Smooth muscle cell (in vitro differentiated cells): Measurements from ENCODE around the gene NCOA1. TPM values are rescaled to one million over a fixed set of nuclear protein-coding genes. Genes with fewer than 3 reads are reported as not detected.
A peak's percentile ranks its signal among the peaks of the same experiment; 100 is the strongest.

Experiments
- DNase-seq: peaks from one replicate; lab custom pipeline; 2025; ENCODE audit not compliant: unreplicated experiment; lab: John Stamatoyannopoulos, UW
- H2AFZ ChIP-seq: fragments of 200-600 bp; sonication (generic); 2 replicates; pipeline ENCODE4 v1.6.0; 2016; ENCODE audit warnings: antibody characterized with exemption, low read depth, mild to moderate bottlenecking
- H3F3A ChIP-seq: fragments of 200-600 bp; sonication (generic); 2 replicates; pipeline ENCODE4 v1.6.0; 2017; ENCODE audit warnings: antibody characterized with exemption, low read depth
- H3K27ac ChIP-seq: fragments of 200-600 bp; sonication (generic); 2 replicates; pipeline ENCODE4 v1.5.1; 2016; ENCODE audit warnings: low read depth, mild to moderate bottlenecking
- H3K27me3 ChIP-seq: fragments of 200-600 bp; sonication (generic); 2 replicates; pipeline ENCODE4 v1.6.1; 2016; ENCODE audit warnings: low read depth, mild to moderate bottlenecking
- H3K36me3 ChIP-seq: fragments of 200-600 bp; sonication (generic); 2 replicates; pipeline ENCODE4 v1.5.1; 2016; ENCODE audit warnings: low read depth
- H3K4me1 ChIP-seq: fragments of 200-600 bp; sonication (generic); 2 replicates; pipeline ENCODE4 v1.5.1; 2016; ENCODE audit warnings: low read depth
- H3K4me2 ChIP-seq: fragments of 200-600 bp; sonication (generic); 2 replicates; pipeline ENCODE4 v1.6.0; 2016; ENCODE audit warnings: mild to moderate bottlenecking
- H3K4me3 ChIP-seq: fragments of 200-600 bp; sonication (generic); 2 replicates; pipeline ENCODE4 v1.5.1; 2016; ENCODE audit warnings: mild to moderate bottlenecking
- H3K79me2 ChIP-seq: fragments of 200-600 bp; sonication (generic); 2 replicates; pipeline ENCODE4 v1.6.0; 2016; ENCODE audit warnings: low read depth, mild to moderate bottlenecking
- H3K9ac ChIP-seq: fragments of 200-600 bp; sonication (generic); 2 replicates; pipeline ENCODE4 v1.6.0; 2016; ENCODE audit warnings: low read depth
- H3K9me3 ChIP-seq: fragments of 200-600 bp; sonication (generic); replicated peaks from 2 replicates; pipeline ENCODE4 v1.5.1; 2016; ENCODE audit warnings: low read depth
- H4K20me1 ChIP-seq: fragments of 200-600 bp; sonication (generic); 2 replicates; pipeline ENCODE4 v1.6.0; 2016; ENCODE audit warnings: low read depth
- WGBS: methylation state at CpG from one replicate; pipeline ENCODE4 v1.1.7; 2016; ENCODE audit warnings: low lambda C conversion rate; 5-methylcytosine and 5-hydroxymethylcytosine counted together
- polyA plus RNA-seq: library from polyadenylated mRNA; unstranded; fragments of >200 nt; fragmentation: Nextera tagmentation; extraction: Ambion mirVana; gene quantifications from 2 replicates; pipeline ENCODE4 v1.2.1, GENCODE V29; 2016
- total RNA-seq: library from RNA; depleted of rRNA; stranded (reverse); fragments of >200 nt; gene quantifications from 2 replicates; pipeline ENCODE4 v1.2.3, GENCODE V29; 2014
- TF ChIP-seq, protein P1 (sequence below): fragments of 200-600 bp; sonication (generic); IDR thresholded peaks from 2 replicates; pipeline ENCODE4 v1.5.1; 2017; ENCODE audit warnings: borderline replicate concordance, mild to moderate bottlenecking, antibody characterized with exemption; ENCODE audit not compliant: insufficient read depth, poor library complexity, severe bottlenecking

The NCOA1 gene
- total and polyA plus RNA-seq, 2 experiments from 2014 or later = 8.5 to 21.0 TPM

DNA sequence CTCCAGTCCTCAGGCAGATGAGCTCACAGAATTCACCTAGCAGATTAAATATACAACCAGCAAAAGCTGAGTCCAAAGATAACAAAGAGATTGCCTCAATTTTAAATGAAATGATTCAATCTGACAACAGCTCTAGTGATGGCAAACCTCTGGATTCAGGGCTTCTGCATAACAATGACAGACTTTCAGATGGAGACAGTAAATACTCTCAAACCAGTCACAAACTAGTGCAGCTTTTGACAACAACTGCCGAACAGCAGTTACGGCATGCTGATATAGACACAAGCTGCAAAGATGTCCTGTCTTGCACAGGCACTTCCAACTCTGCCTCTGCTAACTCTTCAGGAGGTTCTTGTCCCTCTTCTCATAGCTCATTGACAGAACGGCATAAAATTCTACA lies 216.1 kb downstream of the NCOA1 start:
- H3F3A ChIP-seq = peaks cover 8% of the 10 kb centered on the region
- DNase-seq = no peak
- no peak overlapping the region for H3K4me3 ChIP-seq
- peaks cover 9% of the 10 kb centered on the region for H3K36me3 ChIP-seq
- H3K4me1 ChIP-seq = peaks cover 15% of the 10 kb centered on the region
- TF ChIP-seq, protein P1, sequence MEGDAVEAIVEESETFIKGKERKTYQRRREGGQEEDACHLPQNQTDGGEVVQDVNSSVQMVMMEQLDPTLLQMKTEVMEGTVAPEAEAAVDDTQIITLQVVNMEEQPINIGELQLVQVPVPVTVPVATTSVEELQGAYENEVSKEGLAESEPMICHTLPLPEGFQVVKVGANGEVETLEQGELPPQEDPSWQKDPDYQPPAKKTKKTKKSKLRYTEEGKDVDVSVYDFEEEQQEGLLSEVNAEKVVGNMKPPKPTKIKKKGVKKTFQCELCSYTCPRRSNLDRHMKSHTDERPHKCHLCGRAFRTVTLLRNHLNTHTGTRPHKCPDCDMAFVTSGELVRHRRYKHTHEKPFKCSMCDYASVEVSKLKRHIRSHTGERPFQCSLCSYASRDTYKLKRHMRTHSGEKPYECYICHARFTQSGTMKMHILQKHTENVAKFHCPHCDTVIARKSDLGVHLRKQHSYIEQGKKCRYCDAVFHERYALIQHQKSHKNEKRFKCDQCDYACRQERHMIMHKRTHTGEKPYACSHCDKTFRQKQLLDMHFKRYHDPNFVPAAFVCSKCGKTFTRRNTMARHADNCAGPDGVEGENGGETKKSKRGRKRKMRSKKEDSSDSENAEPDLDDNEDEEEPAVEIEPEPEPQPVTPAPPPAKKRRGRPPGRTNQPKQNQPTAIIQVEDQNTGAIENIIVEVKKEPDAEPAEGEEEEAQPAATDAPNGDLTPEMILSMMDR = no peak
- H3K9me3 ChIP-seq = no peaks in the 10 kb centered on the region
- no peaks in the 10 kb centered on the region for H3K27me3 ChIP-seq
- no peak overlapping the region for H3K4me2 ChIP-seq
- no peaks in the 10 kb centered on the region for H3K79me2 ChIP-seq
- H2AFZ ChIP-seq = no peak overlapping the region
- 92% methylated on average over 3 of the region's 3 CpGs for WGBS
- no peak overlapping the region for H3K9ac ChIP-seq
- peak overlapping the region; percentile 94 for H3K27ac ChIP-seq
- H4K20me1 ChIP-seq = no peaks in the 10 kb centered on the region

DNA sequence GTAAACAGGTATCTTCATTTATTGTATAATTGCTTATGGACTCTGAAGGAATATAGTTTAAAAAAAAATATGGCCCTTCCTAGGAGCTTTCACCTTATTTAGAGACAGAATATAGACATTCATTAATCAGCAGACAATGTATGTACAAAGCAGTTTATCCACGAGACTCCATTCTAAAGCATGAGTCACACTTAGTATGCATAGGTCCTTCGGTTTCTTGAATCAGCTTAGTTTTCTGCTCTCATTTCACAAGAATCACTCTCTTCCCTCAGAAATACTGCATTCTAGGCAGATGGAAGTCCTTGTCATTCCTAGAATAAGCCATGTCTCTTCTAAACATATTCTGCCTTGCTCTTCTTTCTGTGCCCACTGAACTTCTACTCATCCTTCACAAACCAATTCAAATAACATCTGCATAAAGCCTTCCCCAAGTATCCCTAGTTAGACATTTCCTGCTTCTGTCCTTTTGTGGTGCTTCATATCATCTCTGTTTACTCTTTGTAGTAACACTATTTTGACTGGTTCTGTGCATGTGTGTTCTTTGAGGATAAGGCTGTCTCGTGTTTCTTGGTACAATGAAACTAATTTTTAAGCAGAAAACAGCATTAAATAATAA lies 217.6 kb downstream of the NCOA1 start:
- Histone ChIP-seq H4K20me1 (no peaks in the 10 kb centered on the region), H3K4me3 (peak overlapping the region; percentile 19), H3K27me3 (no peaks in the 10 kb centered on the region), H3K79me2 (no peaks in the 10 kb centered on the region), H3K4me1 (peaks cover 9% of the 10 kb centered on the region), H3K36me3 (peaks cover 9% of the 10 kb centered on the region), H3K4me2 (peak overlapping the region; percentile 75), H3K27ac (peak overlapping the region; percentile 94), H3K9me3 (no peaks in the 10 kb centered on the region), H2AFZ (no peak overlapping the region), H3F3A (peaks cover 8% of the 10 kb centered on the region), H3K9ac (peak overlapping the region; percentile 75)
- TF ChIP-seq, protein P1 = no peak
- WGBS = 15% methylated on average over 3 of the region's 3 CpGs
- DNase-seq = no peak

DNA sequence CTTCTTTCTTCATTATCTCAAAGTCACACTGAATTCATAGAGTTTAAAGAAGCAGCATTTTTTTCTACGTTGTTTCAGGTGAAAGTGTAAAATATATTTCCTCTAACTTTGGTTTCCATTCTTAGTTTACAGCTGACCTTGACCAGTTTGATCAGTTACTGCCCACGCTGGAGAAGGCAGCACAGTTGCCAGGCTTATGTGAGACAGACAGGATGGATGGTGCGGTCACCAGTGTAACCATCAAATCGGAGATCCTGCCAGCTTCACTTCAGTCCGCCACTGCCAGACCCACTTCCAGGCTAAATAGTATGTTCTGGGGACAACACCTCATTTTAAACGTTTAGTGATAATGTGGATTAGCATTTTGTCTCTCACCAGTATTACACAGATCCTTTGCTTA lies 219.8 kb downstream of the NCOA1 start:
- TF ChIP-seq, protein P1 = no peak
- WGBS = 96% methylated on average over 6 of the region's 6 CpGs
- H2AFZ ChIP-seq = no peak overlapping the region

DNA sequence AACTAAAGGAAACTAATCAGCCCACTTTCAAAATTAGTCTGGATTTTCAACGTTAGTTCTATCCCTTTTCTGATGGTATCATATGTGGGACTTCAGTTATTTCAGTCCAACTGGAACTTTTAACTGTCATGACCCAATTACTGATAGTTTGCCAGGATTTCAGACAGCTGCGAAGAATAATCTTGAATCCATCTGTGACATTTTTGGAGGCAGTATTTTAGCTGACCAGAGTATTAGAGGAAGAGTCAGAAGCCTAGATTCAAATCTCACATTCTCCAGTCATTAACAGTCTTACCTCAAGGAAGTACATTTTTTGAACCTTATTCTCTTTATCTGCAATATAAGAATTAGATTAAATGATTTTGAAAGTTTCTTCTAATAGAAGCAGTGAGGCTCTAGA lies 220.8 kb downstream of the NCOA1 start:
- Histone ChIP-seq H3K4me1 (peaks cover 9% of the 10 kb centered on the region), H3K9ac (no peak overlapping the region), H3K9me3 (no peaks in the 10 kb centered on the region), H3K36me3 (peaks cover 9% of the 10 kb centered on the region), H3K79me2 (no peaks in the 10 kb centered on the region), H3K27ac (no peak overlapping the region), H2AFZ (no peak overlapping the region), H4K20me1 (no peaks in the 10 kb centered on the region), H3K4me2 (no peak overlapping the region), H3F3A (peaks cover 8% of the 10 kb centered on the region), H3K4me3 (no peak overlapping the region), H3K27me3 (no peaks in the 10 kb centered on the region)
- 76% methylated on average over 2 of the region's 2 CpGs for WGBS
- TF ChIP-seq, protein P1 = no peak
- DNase-seq = no peak

More for the DNA sequence above, 219.8 kb downstream of the NCOA1 start:
- H3K4me3 ChIP-seq = no peak overlapping the region
- H3K9ac ChIP-seq = no peak overlapping the region
- no peak overlapping the region for H3K4me2 ChIP-seq
- peaks cover 9% of the 10 kb centered on the region for H3K36me3 ChIP-seq
- no peak overlapping the region for H3K27ac ChIP-seq
- H3F3A ChIP-seq = peaks cover 8% of the 10 kb centered on the region
- H3K27me3 ChIP-seq = no peaks in the 10 kb centered on the region
- no peaks in the 10 kb centered on the region for H3K79me2 ChIP-seq
- no peaks in the 10 kb centered on the region for H4K20me1 ChIP-seq
- DNase-seq = no peak
- no peaks in the 10 kb centered on the region for H3K9me3 ChIP-seq
- H3K4me1 ChIP-seq = peaks cover 9% of the 10 kb centered on the region
